Measurements from ENCODE around the gene DAO.

DNA sequence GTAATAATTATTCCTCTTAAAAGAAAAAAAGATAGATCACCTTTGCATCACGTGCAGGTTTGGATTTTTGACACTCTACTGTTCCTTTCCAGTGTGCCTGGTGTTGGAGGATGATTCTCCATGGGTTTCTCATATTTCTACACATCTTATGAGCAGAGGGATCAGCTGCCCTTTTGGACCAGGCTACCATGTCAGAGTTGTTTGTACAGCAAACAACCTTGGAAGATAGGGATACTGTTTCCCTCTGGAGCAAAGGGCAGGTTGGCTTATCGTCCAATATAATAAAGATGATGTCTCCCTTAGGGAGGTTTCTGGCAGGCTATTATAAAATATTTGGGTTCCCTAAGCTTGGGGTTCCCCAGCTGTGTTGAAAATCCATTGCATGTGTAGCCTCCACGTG is 42.1 kb downstream of the DAO start:
- TF ChIP-seq, protein P1, sequence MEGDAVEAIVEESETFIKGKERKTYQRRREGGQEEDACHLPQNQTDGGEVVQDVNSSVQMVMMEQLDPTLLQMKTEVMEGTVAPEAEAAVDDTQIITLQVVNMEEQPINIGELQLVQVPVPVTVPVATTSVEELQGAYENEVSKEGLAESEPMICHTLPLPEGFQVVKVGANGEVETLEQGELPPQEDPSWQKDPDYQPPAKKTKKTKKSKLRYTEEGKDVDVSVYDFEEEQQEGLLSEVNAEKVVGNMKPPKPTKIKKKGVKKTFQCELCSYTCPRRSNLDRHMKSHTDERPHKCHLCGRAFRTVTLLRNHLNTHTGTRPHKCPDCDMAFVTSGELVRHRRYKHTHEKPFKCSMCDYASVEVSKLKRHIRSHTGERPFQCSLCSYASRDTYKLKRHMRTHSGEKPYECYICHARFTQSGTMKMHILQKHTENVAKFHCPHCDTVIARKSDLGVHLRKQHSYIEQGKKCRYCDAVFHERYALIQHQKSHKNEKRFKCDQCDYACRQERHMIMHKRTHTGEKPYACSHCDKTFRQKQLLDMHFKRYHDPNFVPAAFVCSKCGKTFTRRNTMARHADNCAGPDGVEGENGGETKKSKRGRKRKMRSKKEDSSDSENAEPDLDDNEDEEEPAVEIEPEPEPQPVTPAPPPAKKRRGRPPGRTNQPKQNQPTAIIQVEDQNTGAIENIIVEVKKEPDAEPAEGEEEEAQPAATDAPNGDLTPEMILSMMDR (conservative IDR thresholded peaks at IDR 0.05; ENCODE audit: low read length), result no peak
- no peak for TF ChIP-seq EZH2phosphoT487 (IDR thresholded peaks at IDR 0.05; ENCODE audit: borderline replicate concordance, low read depth, low read length)
